HG03457 (cell line): ENCODE measurements around the gene QSER1.
"Not testable (repeated sequence)": the region's sequence is repeated elsewhere in the genome, so short reads cannot be mapped to it uniquely, and the experiment has no call there.

ENCODE experiments used
- ATAC-seq: cut with Tn5 transposase; IDR thresholded peaks from one replicate; pipeline ENCODE4 v1.9.1; 2021; ENCODE audit warnings: moderate number of reproducible peaks; ENCODE audit not compliant: unreplicated experiment

QSER1 gene

DNA sequence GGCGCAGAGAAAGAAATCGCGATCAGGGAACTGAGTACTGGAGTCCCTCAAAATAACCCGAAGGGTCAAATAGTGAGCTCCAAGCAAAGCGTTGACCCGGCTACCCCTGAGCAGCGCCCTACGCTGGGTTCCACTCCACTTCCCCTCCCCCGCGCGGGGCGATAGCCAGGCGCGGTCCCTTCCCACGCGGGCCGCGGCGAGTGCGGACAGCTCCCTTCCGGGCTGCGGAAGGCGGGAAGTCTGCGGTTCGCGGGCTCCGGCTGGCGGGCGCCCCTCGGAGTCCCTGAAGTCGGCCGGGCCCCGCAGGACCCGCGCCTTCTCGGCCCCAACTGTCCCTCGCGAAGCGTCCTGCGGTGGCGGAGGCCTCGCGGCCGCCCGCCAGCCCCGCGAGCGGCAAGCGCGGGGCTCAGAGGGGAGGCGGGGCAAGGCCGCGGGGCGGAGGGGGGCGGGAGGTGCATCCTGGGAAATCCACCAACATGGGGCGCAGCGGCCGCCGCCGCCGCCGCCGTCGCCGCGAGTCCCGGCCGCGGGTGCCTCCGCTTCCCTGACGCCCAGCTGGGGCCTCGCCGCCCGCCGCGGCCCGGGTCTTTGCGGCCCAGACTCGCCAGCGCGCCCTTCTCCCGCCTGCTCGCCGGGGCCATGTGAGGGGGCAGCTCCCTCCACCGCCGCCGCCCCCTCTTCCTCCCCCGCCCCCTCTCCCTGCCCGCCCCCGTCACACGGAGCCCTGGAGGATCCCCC, at the start of gene QSER1:
QSER1 (plus strand) TSS at position 457 of the 738 bp plus-strand sequence. CDS start 315 bp downstream, outside the sequence.
- ATAC-seq, result peak; percentile 41

DNA sequence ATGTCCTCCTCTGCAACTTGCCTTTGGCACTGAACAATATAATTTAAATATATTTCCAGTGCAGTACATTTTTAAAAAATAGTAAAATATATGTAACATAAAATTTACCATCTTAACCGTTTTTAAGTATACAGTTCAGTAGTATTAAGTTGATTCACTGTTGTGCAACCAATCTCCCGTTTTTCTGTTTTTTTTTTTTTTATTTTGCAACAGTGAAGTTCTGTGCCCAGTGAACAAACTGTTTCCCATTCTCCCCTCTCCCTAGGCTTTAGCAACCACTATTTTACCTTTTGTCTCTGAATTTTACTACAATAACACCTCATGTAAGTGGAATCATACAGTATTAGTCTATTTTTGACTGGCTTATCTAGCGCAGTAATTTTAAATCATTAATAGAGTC, 49.1 kb upstream of the QSER1 start:
- no peak for ATAC-seq

DNA sequence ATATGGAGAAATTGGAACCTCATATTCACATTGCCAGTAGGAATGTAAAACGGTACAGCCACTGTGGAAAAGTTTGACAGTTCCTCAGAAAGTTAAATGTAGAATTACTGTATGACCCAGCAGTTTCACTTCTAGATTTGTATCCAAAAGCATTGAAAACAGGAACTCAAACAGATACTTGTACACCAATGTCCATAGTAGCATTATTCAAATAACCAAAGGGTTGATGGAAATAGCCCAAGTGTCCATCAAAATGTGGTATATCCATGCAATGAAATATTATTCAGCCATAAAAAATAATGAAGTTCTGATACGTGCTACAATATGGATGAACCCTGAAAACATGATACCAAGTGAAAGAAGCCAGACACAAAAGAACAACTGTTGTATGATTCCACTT, 45.1 kb upstream of the QSER1 start:
- ATAC-seq, result no peak

DNA sequence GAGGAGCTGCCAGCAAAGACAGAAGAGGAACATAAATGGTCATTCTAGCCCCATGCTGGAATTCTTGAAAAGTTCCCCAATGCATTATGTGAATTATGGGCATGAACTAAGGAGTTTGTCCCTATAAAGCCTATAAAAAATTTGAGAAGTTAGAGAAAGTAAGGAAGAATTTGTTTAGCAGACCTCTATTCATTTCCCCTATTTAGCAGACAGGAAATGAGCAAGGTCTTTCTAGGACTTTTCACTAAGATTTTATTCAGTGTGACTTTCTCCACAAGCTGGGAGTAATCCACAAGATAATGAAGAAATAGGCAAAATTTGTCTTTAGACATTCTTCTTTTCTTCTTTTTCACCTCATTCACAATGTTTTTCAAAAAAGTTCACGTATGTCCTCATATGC, 42.9 kb upstream of the QSER1 start:
- no peak for ATAC-seq

DNA sequence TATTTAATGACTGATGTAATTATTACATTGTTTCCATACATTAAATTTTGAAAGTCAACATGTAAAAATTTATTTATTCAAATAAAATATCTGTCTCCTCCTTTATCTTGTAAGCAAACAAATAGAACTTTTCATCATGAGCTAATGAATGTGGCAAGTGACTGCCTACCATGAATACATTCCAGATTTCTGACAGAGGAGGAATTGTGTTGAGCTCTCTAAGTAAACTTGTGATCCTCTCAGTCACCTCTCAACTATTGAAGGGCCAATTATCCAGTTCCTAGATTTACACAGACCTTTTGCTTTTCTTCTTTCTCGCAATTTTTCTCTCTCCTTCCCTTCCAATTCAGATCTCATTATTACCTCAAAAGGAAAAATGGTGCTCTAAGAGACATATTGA, 41.4 kb upstream of the QSER1 start:
- no peak for ATAC-seq

DNA sequence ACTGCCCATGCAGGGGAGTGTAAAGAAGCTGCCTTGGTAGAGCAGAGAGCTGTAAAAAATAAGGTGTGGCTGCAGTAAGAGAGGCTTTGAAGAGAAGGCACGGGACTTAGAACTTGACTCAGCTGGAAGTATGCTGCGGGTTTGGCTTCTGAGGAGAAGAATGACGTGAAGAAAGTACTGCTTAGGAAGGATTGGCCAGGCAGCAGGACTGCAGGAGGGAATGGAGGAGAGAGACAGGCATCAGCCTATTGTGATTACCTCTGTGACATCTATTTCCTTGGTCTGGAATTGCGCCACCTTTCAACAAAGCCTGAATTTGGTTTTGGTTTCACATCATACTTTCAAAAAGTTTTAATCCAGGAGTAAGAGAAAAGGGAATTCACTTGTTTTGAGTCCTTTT, 40.4 kb upstream of the QSER1 start:
- ATAC-seq, result no peak

DNA sequence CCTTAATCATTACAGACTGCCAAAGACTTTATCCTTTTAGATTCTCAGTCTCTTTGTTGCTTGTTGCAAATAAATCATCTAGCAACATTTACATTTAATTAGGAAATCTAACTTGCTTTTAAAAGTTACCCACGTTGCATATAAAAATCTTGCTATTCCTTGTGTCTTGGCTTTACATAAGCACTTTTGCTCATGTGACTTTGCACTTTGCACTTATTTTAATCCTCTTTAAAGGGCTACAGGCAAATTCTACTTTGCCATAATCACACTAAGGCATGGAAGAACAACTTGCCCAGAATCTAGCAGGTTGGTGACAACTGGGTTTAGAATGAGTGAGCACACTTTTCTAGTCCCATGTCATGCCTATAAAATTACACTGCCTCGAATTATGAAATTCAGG, 37.0 kb upstream of the QSER1 start:
- no peak for ATAC-seq

DNA sequence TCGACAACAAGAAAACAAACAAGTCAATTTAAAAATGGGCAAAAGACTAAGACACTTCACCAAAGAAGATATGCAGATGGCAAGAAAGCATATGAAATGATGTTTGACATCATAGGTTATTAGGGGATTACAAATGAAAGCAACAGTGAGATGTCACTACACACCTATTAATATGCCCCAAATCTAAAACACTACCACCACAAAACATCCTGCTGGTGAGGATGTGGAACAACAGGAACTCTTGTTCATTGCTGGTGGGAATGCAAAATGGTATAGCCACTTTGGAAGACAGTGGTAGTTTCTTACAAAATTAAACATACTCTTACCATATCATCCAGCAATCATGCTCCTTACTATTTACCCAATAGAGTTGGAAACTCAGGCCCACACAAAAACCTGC, 33.9 kb upstream of the QSER1 start:
- ATAC-seq, result no peak

DNA sequence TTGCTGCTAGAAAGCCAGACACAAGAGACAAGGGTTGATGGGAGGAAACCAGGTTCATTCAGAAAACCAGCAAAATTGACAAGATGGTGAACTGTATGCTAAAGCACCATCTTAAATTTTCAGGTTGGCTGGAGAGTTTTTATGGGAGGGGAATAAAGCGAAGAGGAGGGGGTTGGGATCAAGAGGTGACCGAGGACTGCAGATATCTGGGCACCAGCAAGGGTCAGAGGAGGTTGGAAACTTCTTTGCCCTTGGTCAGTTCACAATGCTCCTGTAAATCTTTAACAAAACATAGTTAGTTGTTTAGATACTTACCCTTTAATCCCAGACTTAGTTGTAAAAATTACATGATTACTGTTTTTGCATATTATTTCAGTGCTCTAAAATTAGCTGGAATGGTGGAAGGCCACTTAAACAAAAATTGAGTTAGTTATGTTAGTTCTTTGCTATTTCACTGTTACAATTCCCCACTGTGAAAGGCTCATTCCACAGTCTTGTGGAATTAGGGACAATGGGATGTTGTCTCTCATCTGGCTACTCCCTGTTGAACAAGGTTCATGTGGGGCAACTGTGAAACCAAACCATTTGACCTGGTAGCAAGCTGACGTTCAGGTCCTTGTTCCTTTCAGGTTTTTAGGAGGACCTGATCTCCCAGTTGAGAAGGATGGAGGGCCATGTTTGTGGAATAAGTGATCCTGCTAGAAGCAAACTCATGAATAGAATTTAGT, 30.6 kb upstream of the QSER1 start:
- ATAC-seq, result no peak

DNA sequence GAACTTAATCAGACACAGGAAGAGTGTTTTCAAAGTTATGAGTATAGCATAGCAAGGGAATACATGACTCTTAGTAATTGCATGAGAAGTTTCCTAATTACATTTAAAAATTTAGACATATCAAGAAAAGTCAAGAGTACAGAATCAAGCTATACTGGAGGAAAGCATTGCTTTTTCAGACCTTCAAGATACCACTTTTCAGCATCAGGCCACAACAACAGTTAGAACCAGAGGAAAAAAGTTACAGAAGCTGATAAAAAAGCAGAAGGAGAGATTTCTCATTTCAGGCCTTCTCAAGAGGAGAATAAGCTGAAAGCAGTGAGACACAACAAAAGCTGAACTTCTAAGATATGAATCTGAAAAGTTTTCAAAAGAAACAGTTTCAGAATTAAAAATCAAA, 28.1 kb upstream of the QSER1 start:
- no peak for ATAC-seq

DNA sequence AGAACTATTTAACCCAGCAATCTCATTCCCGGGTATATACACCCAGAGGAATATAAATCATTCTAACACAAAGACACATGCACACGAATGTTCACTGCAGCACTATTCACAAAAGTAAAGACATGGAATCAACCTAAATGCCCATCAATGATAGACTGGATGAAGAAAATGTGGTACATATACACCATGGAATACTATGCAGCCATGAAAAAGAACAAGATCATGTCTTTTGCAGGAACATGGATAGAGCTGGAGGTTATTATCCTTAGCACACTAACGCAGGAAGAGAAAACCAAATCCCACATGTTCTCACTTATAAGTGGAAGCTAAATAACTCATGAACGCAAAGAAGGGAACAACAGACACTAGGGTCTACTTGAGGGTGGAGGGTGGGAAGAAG, 23.9 kb upstream of the QSER1 start:
- ATAC-seq, result not testable (repeated sequence)

DNA sequence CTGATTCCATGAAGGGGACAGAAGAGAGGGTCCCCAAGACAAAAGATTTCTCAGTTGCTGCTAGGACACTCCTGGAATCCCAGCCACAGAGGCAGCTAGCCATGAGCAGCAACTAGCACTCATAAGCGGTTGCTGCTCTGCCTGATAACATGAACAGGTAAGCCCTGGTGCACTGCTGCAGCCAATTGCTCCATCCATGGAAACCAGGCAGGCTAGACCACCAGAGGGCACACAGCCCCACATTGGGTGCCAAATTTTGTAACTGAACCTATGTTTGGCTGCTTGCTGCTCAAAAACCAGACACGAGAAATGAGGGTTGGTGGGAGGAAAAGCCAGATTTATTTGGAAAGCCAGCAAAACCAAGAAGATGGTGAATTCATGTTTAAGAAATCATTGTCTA, 21.9 kb upstream of the QSER1 start:
- no peak for ATAC-seq

DNA sequence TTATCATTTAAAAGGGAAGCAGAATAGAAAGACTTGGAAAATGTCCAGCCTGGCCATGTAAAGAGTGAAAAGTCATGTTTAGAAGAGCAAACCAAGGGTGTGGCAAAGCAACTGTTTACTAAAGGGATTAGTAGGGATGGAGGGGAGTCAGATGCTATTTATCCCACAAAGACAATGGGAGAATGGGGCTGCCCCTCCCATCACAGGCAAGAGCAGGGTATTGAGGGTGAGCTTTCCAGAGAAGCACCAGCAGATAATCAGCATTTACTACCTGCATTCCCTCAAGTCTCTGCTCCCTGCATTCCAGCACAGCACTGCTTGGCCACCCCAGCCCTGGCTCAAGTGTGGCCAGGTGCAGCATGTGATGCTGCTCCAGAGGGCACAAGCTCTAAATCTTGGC, 18.5 kb upstream of the QSER1 start:
- no peak for ATAC-seq

DNA sequence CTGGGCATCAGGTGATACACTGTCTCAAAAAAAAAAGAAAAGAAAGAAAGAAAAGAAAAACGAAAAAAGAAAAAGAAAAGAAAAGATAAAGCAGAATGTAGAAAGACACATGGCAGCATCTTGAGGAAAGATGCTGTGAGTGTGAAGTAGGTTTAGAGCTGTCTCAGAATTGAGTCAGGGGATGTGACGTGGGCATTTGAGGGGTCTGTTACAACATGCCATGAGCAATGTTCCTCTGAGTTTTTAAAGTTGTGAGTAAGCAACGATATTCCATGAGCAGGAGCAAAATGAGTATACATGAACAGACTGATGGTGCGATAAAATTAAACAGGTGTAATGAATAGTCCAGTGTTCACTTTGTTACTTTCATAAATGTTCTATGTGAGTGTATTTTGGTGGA, 11.3 kb upstream of the QSER1 start:
- ATAC-seq, result no peak

DNA sequence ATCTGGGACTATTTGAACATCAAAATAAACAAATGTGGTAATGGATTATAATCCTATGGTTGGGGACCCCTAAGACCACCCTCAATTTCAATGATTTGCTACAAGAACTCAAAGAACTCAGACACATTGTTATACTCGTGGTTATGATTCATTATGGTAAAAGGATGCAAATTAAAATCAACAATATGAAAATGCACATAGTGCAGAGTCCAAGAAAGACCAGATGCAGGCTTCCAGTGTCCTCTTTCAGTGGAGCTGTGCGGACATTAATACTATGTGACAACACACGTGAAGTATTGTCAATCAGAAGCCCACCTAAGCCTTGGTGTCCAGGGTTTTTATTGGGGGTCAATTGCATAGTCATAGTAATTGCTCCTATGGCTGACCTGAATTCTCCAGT, 9.2 kb upstream of the QSER1 start:
- no peak for ATAC-seq

DNA sequence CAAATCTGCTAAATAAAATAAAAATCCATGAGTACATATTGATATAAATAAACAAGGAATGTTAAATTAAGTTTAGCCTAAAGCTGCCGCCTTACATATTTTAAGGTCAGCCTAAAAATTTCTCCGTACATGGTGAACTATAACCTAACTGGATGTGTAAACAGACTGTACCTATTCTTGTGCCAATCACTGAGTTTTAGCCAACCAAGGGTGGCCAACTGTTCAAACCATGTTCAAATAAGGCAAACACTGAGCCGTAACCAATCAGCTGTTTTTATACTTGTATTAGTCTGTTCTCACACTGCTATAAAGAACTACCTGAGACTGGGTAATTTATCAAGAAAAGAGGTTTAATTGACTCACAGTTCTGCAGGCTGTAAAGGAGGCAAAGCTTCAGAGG, 8.6 kb upstream of the QSER1 start:
- no peak for ATAC-seq

DNA sequence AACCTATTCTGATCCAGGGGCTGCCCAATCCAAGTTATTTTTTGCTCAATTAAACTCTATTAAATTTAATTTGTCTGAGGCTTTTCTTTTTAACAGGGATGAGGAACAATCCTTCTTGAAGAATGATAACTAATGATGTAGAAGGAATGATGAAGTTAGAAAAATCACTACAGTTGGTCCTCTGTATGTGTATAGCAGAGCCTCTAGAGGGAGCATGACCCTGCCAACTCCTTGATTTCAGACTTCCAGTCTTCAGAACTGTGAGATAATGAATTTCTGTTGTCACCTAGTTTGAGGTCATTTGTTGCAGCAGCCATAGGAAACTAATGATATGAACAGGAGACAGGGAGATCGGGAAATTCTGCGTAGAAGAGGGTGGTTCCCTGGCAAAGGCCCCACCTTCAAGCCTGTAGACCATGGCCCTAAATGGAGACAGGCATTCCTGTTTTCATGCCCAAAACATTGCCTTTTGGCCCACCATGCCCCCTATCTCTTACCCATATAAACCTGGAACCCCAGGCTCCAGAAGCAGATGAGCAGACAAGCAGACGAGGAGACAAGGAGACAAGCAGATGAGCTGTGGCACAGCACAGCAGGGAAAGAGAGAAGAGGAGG, 7.7 kb upstream of the QSER1 start:
- no peak for ATAC-seq

DNA sequence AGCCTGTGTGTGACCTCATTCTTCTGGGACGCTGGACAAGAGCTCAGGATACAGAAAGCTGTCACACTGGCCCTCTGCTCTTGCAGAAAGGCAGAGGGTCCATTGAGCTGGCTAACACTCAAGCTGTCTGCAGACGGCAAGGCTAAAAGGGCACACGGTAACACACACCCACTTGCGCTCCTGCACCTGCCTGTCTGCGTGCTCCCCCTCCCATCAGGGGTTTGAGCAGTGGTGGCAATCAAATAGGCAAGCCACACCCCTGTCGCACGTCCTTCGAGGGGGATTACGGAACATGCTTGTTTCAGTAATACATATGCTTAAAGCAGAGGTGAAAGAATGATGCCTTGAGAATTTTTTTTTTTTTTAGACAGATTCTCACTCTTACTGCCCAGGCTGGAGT, 7.1 kb upstream of the QSER1 start:
- no peak for ATAC-seq

DNA sequence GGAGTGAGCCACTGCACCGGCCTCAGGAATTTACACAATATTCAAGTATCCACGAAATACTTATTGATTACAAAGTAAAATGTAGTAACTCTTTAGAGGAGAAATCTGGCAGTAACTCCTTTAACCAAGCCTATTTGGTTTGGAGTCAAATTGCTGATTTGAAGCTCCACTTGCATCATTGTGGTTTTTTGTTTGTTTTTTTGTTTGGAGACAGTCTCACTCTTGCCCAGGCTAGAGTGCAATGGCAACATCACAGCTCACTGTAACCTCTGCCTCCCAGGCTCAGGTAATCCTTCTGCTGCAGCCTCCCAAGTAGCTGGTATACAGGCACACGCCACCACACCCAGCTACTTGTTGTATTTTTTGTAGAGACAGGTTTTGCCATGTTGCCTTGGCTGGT, 6.4 kb upstream of the QSER1 start:
- no peak for ATAC-seq

DNA sequence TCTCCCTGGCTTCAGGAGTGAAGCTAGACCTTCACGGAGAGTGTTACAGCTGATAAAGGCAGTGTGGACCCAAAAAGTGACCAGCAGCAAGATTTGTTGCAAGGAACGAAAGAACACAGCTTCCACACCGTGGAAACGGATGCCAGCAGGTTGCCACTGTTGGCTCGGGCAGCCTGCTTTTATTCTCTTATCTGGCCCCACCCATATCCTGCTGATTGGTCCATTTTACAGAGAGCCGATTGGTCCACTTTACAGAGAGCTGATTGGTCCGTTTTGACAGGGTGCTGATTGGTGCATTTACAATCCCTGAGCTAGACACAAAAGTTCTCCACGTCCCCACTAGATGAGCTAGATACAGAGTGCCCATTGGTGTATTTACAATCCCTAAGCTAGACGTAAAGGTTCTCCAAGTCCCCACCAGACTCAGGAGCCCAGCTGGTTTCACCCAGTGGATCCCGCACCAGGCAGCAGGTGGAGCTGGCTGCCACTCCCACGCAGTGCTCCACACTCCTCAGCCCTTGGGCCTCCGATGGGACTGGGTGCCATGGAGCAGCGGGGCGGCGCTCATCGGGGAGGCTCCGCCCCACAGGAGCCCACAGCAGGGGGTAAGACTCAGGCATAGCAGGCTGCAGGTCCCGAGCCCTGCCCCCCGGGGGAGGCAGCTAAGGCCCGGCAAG, 4.8 kb upstream of the QSER1 start:
- not testable (repeated sequence) for ATAC-seq

DNA sequence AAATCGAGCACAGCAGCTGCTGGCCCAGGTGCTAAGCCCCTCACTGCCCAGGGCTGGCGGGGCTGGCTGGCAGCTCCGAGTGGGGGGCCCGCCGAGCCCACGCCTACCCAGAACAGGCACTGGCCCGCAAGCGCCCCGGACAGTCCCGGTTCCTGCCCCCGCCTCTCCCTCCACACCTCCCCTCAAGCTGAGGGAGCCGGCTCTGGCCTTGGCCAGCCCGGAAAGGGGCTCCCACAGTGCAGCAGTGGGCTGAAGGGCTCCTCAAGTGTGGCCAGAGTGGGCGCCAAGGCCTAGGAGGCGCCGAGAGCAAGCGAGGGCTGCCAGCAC, 4.3 kb upstream of the QSER1 start:
- not testable (repeated sequence) for ATAC-seq

DNA sequence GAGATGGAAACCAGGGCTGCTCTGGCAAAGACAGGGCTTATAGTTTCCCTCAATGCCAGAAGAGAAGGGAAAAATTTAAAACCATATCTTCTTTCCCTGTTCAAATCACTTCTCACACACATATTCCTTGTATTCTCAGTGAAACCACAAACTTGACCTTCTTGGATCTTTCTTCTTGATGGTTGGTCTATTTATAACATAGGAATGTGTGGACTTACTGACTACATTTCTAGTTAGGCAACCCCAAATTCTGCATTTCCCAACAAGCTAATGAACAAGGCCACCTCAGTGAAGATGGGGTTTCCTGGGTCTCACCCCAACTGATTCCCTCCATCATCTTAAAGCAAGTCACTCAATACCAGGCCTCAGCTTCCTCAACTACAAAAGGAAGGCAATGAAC, 3.8 kb upstream of the QSER1 start:
- ATAC-seq, result no peak
